ENCODE measurements around the gene CSRNP3. TPM values are rescaled to one million over a fixed set of nuclear protein-coding genes. Genes with fewer than 3 reads are reported as not detected.

Gene CSRNP3
- total and polyA plus RNA-seq, 4 donors, result 0.18 to 2.2 (median 2.0) TPM

DNA sequence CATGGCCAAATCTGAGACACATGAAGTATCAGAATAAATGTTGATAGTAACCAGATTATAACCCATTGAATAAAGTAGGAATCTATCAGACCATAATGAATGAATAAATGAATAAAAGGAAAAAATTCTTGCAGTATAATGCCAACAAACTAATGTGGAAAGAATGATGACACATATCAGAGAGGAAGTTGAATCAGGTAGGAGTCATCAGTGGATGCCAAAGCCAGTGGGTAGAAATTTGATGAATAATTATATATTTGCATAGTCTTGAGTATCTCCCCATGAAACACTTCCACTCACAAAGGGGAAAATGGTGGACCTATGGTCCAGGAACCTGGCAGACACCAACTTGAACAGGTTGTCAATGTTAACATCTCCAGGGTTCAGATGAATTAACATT lies 255.9 kb downstream of the CSRNP3 start:
- Histone ChIP-seq H3K27me3 (ENCODE audit: control insufficient read depth in 4 of 4, insufficient read depth in 4 of 4, low read length in 3 of 4) (peaks cover 0 to 4% (median 1%) of the 10 kb centered on the region in 4 donors), H3K4me1 (ENCODE audit: control insufficient read depth in 4 of 4, insufficient read depth in 4 of 4, low read length in 3 of 4) (no peaks in the 10 kb centered on the region), H3K9ac (ENCODE audit: low read depth in 1 of 2, low read length in 2 of 2) (no peak overlapping the region), H3K4me3 (ENCODE audit: low read depth in 1 of 3, low read length in 3 of 3) (no peak overlapping the region), H3K9me3 (ENCODE audit: control insufficient read depth in 4 of 4, low read length in 3 of 4) (no peaks in the 10 kb centered on the region), H3K27ac (ENCODE audit: low read depth in 1 of 2, low read length in 2 of 2) (no peak overlapping the region), H3K36me3 (ENCODE audit: control insufficient read depth in 4 of 4, insufficient read depth in 3 of 4, low read depth in 1 of 4, low read length in 3 of 4) (no peaks in the 10 kb centered on the region)
- DNase-seq (ENCODE audit: low spot score), result no peak
- no peak for TF ChIP-seq SP1 (IDR thresholded peaks at IDR 0.05)
- TF ChIP-seq FOXA1 (IDR thresholded peaks at IDR 0.05), result no peak
- no peak for TF ChIP-seq HNF4G (IDR thresholded peaks at IDR 0.05)
- TF ChIP-seq YY1 (IDR thresholded peaks at IDR 0.05), result no peak
- no peak for TF ChIP-seq FOXA2 (IDR thresholded peaks at IDR 0.05)
- TF ChIP-seq RXRA (IDR thresholded peaks at IDR 0.05), result no peak
- TF ChIP-seq, protein P1, sequence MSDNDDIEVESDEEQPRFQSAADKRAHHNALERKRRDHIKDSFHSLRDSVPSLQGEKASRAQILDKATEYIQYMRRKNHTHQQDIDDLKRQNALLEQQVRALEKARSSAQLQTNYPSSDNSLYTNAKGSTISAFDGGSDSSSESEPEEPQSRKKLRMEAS (IDR thresholded peaks at IDR 0.05), result no peak
- TF ChIP-seq, protein P2, sequence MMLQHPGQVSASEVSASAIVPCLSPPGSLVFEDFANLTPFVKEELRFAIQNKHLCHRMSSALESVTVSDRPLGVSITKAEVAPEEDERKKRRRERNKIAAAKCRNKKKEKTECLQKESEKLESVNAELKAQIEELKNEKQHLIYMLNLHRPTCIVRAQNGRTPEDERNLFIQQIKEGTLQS (IDR thresholded peaks at IDR 0.05), result no peak
- TF ChIP-seq TAF1 (conservative IDR thresholded peaks at IDR 0.05), result no peak
- TF ChIP-seq GABPA (IDR thresholded peaks at IDR 0.05 in 1 of 2, conservative IDR thresholded peaks at IDR 0.05 in 1 of 2), result no peak
- TF ChIP-seq, protein P3, sequence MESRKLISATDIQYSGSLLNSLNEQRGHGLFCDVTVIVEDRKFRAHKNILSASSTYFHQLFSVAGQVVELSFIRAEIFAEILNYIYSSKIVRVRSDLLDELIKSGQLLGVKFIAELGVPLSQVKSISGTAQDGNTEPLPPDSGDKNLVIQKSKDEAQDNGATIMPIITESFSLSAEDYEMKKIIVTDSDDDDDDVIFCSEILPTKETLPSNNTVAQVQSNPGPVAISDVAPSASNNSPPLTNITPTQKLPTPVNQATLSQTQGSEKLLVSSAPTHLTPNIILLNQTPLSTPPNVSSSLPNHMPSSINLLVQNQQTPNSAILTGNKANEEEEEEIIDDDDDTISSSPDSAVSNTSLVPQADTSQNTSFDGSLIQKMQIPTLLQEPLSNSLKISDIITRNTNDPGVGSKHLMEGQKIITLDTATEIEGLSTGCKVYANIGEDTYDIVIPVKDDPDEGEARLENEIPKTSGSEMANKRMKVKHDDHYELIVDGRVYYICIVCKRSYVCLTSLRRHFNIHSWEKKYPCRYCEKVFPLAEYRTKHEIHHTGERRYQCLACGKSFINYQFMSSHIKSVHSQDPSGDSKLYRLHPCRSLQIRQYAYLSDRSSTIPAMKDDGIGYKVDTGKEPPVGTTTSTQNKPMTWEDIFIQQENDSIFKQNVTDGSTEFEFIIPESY (IDR thresholded peaks at IDR 0.05), result no peak
- TF ChIP-seq EGR1 (IDR thresholded peaks at IDR 0.05; ENCODE audit: low read depth in 2 of 2), result no peak
- TF ChIP-seq, protein P4, sequence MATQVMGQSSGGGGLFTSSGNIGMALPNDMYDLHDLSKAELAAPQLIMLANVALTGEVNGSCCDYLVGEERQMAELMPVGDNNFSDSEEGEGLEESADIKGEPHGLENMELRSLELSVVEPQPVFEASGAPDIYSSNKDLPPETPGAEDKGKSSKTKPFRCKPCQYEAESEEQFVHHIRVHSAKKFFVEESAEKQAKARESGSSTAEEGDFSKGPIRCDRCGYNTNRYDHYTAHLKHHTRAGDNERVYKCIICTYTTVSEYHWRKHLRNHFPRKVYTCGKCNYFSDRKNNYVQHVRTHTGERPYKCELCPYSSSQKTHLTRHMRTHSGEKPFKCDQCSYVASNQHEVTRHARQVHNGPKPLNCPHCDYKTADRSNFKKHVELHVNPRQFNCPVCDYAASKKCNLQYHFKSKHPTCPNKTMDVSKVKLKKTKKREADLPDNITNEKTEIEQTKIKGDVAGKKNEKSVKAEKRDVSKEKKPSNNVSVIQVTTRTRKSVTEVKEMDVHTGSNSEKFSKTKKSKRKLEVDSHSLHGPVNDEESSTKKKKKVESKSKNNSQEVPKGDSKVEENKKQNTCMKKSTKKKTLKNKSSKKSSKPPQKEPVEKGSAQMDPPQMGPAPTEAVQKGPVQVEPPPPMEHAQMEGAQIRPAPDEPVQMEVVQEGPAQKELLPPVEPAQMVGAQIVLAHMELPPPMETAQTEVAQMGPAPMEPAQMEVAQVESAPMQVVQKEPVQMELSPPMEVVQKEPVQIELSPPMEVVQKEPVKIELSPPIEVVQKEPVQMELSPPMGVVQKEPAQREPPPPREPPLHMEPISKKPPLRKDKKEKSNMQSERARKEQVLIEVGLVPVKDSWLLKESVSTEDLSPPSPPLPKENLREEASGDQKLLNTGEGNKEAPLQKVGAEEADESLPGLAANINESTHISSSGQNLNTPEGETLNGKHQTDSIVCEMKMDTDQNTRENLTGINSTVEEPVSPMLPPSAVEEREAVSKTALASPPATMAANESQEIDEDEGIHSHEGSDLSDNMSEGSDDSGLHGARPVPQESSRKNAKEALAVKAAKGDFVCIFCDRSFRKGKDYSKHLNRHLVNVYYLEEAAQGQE (IDR thresholded peaks at IDR 0.05), result no peak
- no peak for TF ChIP-seq NR2F2 (IDR thresholded peaks at IDR 0.05)
- TF ChIP-seq RAD21 (IDR thresholded peaks at IDR 0.05), result no peak
- TF ChIP-seq JUND (IDR thresholded peaks at IDR 0.05), result no peak
- TF ChIP-seq, protein P5, sequence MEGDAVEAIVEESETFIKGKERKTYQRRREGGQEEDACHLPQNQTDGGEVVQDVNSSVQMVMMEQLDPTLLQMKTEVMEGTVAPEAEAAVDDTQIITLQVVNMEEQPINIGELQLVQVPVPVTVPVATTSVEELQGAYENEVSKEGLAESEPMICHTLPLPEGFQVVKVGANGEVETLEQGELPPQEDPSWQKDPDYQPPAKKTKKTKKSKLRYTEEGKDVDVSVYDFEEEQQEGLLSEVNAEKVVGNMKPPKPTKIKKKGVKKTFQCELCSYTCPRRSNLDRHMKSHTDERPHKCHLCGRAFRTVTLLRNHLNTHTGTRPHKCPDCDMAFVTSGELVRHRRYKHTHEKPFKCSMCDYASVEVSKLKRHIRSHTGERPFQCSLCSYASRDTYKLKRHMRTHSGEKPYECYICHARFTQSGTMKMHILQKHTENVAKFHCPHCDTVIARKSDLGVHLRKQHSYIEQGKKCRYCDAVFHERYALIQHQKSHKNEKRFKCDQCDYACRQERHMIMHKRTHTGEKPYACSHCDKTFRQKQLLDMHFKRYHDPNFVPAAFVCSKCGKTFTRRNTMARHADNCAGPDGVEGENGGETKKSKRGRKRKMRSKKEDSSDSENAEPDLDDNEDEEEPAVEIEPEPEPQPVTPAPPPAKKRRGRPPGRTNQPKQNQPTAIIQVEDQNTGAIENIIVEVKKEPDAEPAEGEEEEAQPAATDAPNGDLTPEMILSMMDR (IDR thresholded peaks at IDR 0.05; ENCODE audit: low read depth, low read length, missing input control), result no peak
- TF ChIP-seq HNF4A (conservative IDR thresholded peaks at IDR 0.05), result no peak

Other genes starting within 250 kb of the CSRNP3 start
- under 1 TPM; 0.05 to 0.33 TPM for gene SCN2A, start 230.3 kb upstream of the CSRNP3 start, total RNA-seq
- gene SCN2A, start 230.3 kb upstream of the CSRNP3 start, polyA plus RNA-seq, result under 1 TPM; 0.01 to 0.06 TPM

Measured in liver (tissue), 9 donors.